MM.1S (cell line): Measurements from ENCODE around the gene IGFBP2.

ENCODE experiments used
- DNase-seq: peaks from one replicate; pipeline ENCODE4 v3.0.0-alpha.2; 2015
- H2AFZ ChIP-seq: fragments of 300-600 bp; sonication (generic); 2 replicates; pipeline ENCODE4 v1.6.0; 2016; ENCODE audit warnings: antibody characterized with exemption, low read length
- H3F3A ChIP-seq: fragments of 300-600 bp; sonication (generic); 2 replicates; pipeline ENCODE4 v1.6.1; 2016; ENCODE audit warnings: mild to moderate bottlenecking, antibody characterized with exemption, low read length, moderate library complexity, mixed read lengths; ENCODE audit not compliant: insufficient read depth
- H3K27ac ChIP-seq: fragments of 300-600 bp; sonication (generic); 2 replicates; pipeline ENCODE4 v1.5.1; 2016; ENCODE audit warnings: mild to moderate bottlenecking, low read length
- H3K27me3 ChIP-seq: fragments of 300-600 bp; sonication (generic); replicated peaks from 2 replicates; pipeline ENCODE4 v1.6.0; 2016; ENCODE audit warnings: low read length; ENCODE audit not compliant: insufficient read depth
- H3K36me3 ChIP-seq: fragments of 300-600 bp; sonication (generic); replicated peaks from 2 replicates; pipeline ENCODE4 v1.6.1; 2016; ENCODE audit warnings: mild to moderate bottlenecking, low read length, mixed read lengths; ENCODE audit not compliant: insufficient read depth
- H3K4me1 ChIP-seq: fragments of 300-600 bp; sonication (generic); 2 replicates; pipeline ENCODE4 v1.6.1; 2016; ENCODE audit warnings: low read length, mixed read lengths
- H3K4me2 ChIP-seq: fragments of 300-600 bp; sonication (generic); 2 replicates; pipeline ENCODE4 v1.6.0; 2016; ENCODE audit warnings: low read depth, low read length
- H3K4me3 ChIP-seq: fragments of 300-600 bp; sonication (generic); 2 replicates; pipeline ENCODE4 v1.5.1; 2016; ENCODE audit warnings: low read length, mixed read lengths
- H3K79me2 ChIP-seq: fragments of 300-600 bp; sonication (generic); 2 replicates; pipeline ENCODE4 v1.6.1; 2016; ENCODE audit warnings: mixed run types, low read length, mixed read lengths
- H3K9ac ChIP-seq: fragments of 300-600 bp; sonication (generic); 2 replicates; pipeline ENCODE4 v1.6.1; 2016; ENCODE audit warnings: low read length, mixed read lengths
- H3K9me2 ChIP-seq: fragments of 300-600 bp; sonication (generic); replicated peaks from 2 replicates; pipeline ENCODE4 v1.6.1; 2016; ENCODE audit warnings: mild to moderate bottlenecking, low read length, mixed read lengths; ENCODE audit not compliant: insufficient read depth
- H3K9me3 ChIP-seq: fragments of 300-600 bp; sonication (generic); replicated peaks from 2 replicates; pipeline ENCODE4 v1.6.1; 2016; ENCODE audit warnings: mild to moderate bottlenecking, low read length, mixed read lengths; ENCODE audit not compliant: insufficient read depth
- H4K20me1 ChIP-seq: fragments of 300-600 bp; sonication (generic); 2 replicates; pipeline ENCODE4 v1.6.1; 2016; ENCODE audit warnings: mild to moderate bottlenecking, low read length, moderate library complexity, mixed read lengths; ENCODE audit not compliant: insufficient read depth
- CTCF ChIP-seq: fragments of 300-600 bp; sonication (generic); IDR thresholded peaks from 2 replicates; pipeline ENCODE4 v1.5.1; 2016; ENCODE audit warnings: antibody characterized with exemption, low read length, mixed read lengths
- EZH2 ChIP-seq: fragments of 300-600 bp; sonication (generic); optimal IDR thresholded peaks from 2 replicates; pipeline ENCODE3; 2017; ENCODE audit warnings: low read depth, mild to moderate bottlenecking, antibody characterized with exemption, low read length, mixed read lengths
- EZH2phosphoT487 ChIP-seq: fragments of 300-600 bp; sonication (generic); IDR thresholded peaks from 2 replicates; pipeline ENCODE4 v1.6.1; 2018; ENCODE audit warnings: antibody characterized with exemption, low read length

Gene IGFBP2

GRCh38 chr2:216693414-216694080 is 60.3 kb downstream of the IGFBP2 start:
- TF ChIP-seq EZH2phosphoT487 (no peak), EZH2 (no peak), CTCF (no peak)
- Histone ChIP-seq H3K4me3 (peak overlapping the region; percentile 69), H3K4me1 (no peaks in the 10 kb centered on the region), H3K4me2 (peak overlapping the region; percentile 100), H3K9me2 (no peaks in the 10 kb centered on the region), H3K9ac (no peak overlapping the region), H4K20me1 (no peaks in the 10 kb centered on the region), H2AFZ (peak overlapping the region; percentile 99; the same call in 1 of the 2 replicates), H3K27ac (no peak overlapping the region), H3K9me3 (no peaks in the 10 kb centered on the region), H3K36me3 (no peaks in the 10 kb centered on the region), H3F3A (peaks cover 7% of the 10 kb centered on the region; the same call in 1 of the 2 replicates), H3K27me3 (peaks cover 20% of the 10 kb centered on the region), H3K79me2 (no peaks in the 10 kb centered on the region)
- no peak for DNase-seq

- Histone ChIP-seq H3K27ac (no peak overlapping the region), H3K4me3 (peak overlapping the region; percentile 69), H3K4me1 (no peaks in the 10 kb centered on the region), H3K4me2 (peak overlapping the region; percentile 100), H3K9me3 (no peaks in the 10 kb centered on the region), H2AFZ (0 out of 2 replicates have a peak overlapping the region, but pooled peaks have one; percentile 34), H3F3A (peaks cover 7% of the 10 kb centered on the region; the same call in 1 of the 2 replicates), H3K27me3 (peaks cover 20% of the 10 kb centered on the region), H3K9me2 (no peaks in the 10 kb centered on the region), H3K36me3 (no peaks in the 10 kb centered on the region), H4K20me1 (no peaks in the 10 kb centered on the region), H3K79me2 (no peaks in the 10 kb centered on the region), H3K9ac (no peak overlapping the region)
- DNase-seq = peak; percentile 41
- TF ChIP-seq CTCF = no peak
- no peak for TF ChIP-seq EZH2phosphoT487
- no peak for TF ChIP-seq EZH2
Measured at GRCh38 chr2:216694082-216694825, 61.0 kb downstream of the IGFBP2 start.

- Histone ChIP-seq H3K27me3 (peaks cover 20% of the 10 kb centered on the region), H3K9ac (no peak overlapping the region), H3F3A (peaks cover 7% of the 10 kb centered on the region; the same call in 1 of the 2 replicates), H3K4me1 (no peaks in the 10 kb centered on the region), H3K9me3 (no peaks in the 10 kb centered on the region), H3K4me3 (0 out of 2 replicates have a peak overlapping the region, but pooled peaks have one; percentile 69), H3K4me2 (peak overlapping the region; percentile 100; the same call in 1 of the 2 replicates), H3K79me2 (no peaks in the 10 kb centered on the region), H4K20me1 (no peaks in the 10 kb centered on the region), H3K9me2 (no peaks in the 10 kb centered on the region), H2AFZ (no peak overlapping the region), H3K36me3 (no peaks in the 10 kb centered on the region), H3K27ac (no peak overlapping the region)
- TF ChIP-seq EZH2phosphoT487 = no peak
- TF ChIP-seq CTCF = no peak
- no peak for TF ChIP-seq EZH2
- no peak for DNase-seq
Measured at GRCh38 chr2:216694826-216695217, 61.6 kb downstream of the IGFBP2 start.
